Coronary artery (tissue), 2 donors: Measurements from ENCODE around the gene ETV3.

Experiments
- DNase-seq: peaks from one replicate; pipeline ENCODE4 v3.0.0-alpha.2; 2017; ENCODE audit warnings: low spot score
- H3K27ac ChIP-seq, 2 donors: fragments of 200-600 bp; sonication (generic); one replicate each; pipeline ENCODE4 v1.5.1; 2016 to 2019
- H3K4me3 ChIP-seq: fragments of 200-600 bp; sonication (generic); 2 replicates; pipeline ENCODE4 v1.5.1; 2016; ENCODE audit warnings: mild to moderate bottlenecking, moderate library complexity
- CTCF ChIP-seq: fragments of 200-600 bp; sonication (generic); IDR thresholded peaks from one replicate; pipeline ENCODE4 v1.5.1; 2019; ENCODE audit warnings: antibody characterized with exemption

ETV3 gene

GRCh38 chr1:157157501-157158190, 19.5 kb upstream of the ETV3 start:
- TF ChIP-seq CTCF: no peak
- no peak overlapping the region for H3K4me3 ChIP-seq
- no peak for DNase-seq
- no peak overlapping the region for H3K27ac ChIP-seq

GRCh38 chr1:157156058-157156541, 17.9 kb upstream of the ETV3 start:
- TF ChIP-seq CTCF: peak; percentile 100
- no peak for DNase-seq
- peak overlapping the region; percentile 48 for H3K4me3 ChIP-seq
- H3K27ac ChIP-seq: no peak overlapping the region

GRCh38 chr1:157155658-157156057, 17.5 kb upstream of the ETV3 start:
- H3K27ac ChIP-seq: no peak overlapping the region
- TF ChIP-seq CTCF: no peak
- H3K4me3 ChIP-seq: peak overlapping the region; percentile 48
- DNase-seq: no peak

- no peak overlapping the region for H3K27ac ChIP-seq
- no peak for DNase-seq
- H3K4me3 ChIP-seq: peak overlapping the region; percentile 11
- no peak for TF ChIP-seq CTCF
These were observed 16.8 kb upstream of the ETV3 start for GRCh38 chr1:157154940-157155514.

GRCh38 chr1:157154291-157154690, 16.1 kb upstream of the ETV3 start:
- no peak for DNase-seq
- Histone ChIP-seq H3K4me3 (no peak overlapping the region), H3K27ac (no peak overlapping the region)
- TF ChIP-seq CTCF: no peak

- TF ChIP-seq CTCF: no peak
- Histone ChIP-seq H3K4me3 (no peak overlapping the region), H3K27ac (no peak overlapping the region)
- DNase-seq: no peak
These were observed 15.6 kb upstream of the ETV3 start for GRCh38 chr1:157153746-157154145.

- no peak for TF ChIP-seq CTCF
- DNase-seq: no peak
- H3K27ac ChIP-seq: no peak overlapping the region
- no peak overlapping the region for H3K4me3 ChIP-seq
These were observed 14.3 kb upstream of the ETV3 start for GRCh38 chr1:157152510-157152909.
